ENCODE results near the gene PGGT1B. TPM values are rescaled to one million over a fixed set of nuclear protein-coding genes. Genes with fewer than 3 reads are reported as not detected.
A peak's percentile ranks its signal among the peaks of the same experiment; 100 is the strongest.
"Not testable (repeated sequence)": the region's sequence is repeated elsewhere in the genome, so short reads cannot be mapped to it uniquely, and the experiment has no call there.

PGGT1B gene
- total RNA-seq, 1 donor from 2014 or later, result 22.4 TPM

DNA sequence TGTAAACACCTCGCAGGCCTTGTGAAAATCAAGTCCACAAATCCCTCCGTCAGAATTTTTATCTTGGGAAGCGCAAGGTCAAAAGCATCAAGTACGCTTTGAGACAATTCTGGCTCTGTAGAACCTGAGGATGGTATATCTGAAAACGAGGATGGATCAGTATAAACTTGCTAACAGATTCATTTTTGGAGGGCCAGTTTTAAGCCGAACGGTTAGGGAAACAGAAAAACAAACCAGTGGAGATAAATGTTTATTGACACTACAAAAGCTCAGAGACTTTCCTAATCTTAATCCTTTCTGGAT, 352 bp upstream of the PGGT1B start:
- TF ChIP-seq, protein P1, sequence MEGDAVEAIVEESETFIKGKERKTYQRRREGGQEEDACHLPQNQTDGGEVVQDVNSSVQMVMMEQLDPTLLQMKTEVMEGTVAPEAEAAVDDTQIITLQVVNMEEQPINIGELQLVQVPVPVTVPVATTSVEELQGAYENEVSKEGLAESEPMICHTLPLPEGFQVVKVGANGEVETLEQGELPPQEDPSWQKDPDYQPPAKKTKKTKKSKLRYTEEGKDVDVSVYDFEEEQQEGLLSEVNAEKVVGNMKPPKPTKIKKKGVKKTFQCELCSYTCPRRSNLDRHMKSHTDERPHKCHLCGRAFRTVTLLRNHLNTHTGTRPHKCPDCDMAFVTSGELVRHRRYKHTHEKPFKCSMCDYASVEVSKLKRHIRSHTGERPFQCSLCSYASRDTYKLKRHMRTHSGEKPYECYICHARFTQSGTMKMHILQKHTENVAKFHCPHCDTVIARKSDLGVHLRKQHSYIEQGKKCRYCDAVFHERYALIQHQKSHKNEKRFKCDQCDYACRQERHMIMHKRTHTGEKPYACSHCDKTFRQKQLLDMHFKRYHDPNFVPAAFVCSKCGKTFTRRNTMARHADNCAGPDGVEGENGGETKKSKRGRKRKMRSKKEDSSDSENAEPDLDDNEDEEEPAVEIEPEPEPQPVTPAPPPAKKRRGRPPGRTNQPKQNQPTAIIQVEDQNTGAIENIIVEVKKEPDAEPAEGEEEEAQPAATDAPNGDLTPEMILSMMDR (IDR thresholded peaks at IDR 0.05; ENCODE audit: partially characterized antibody, unreplicated experiment), result no peak
- DNase-seq, result no peak
- H3K9me3 Mint-ChIP-seq (ENCODE audit: unreplicated experiment), result peaks cover 8% of the 10 kb centered on the region

GRCh38 chr5:115262011-115262320, 711 bp downstream of the PGGT1B start:
- H3K27ac Mint-ChIP-seq (ENCODE audit: unreplicated experiment), result peak overlapping the region; percentile 91
- DNase-seq, result no peak
- H3K4me3 Mint-ChIP-seq (ENCODE audit: unreplicated experiment), result peak overlapping the region; percentile 91

More for the DNA sequence above, 352 bp upstream of the PGGT1B start:
- H3K4me1 Mint-ChIP-seq (ENCODE audit: low read depth, unreplicated experiment), result peaks cover 9% of the 10 kb centered on the region
- peaks cover 6% of the 10 kb centered on the region for H3K27me3 Mint-ChIP-seq (ENCODE audit: unreplicated experiment)
- H3K4me3 Mint-ChIP-seq (ENCODE audit: unreplicated experiment), result peak overlapping the region; percentile 91
- H3K27ac Mint-ChIP-seq (ENCODE audit: unreplicated experiment), result peak overlapping the region; percentile 98
- no peaks in the 10 kb centered on the region for H3K36me3 Mint-ChIP-seq (ENCODE audit: unreplicated experiment)

GRCh38 chr5:115260248-115260647, 2.4 kb downstream of the PGGT1B start:
- H3K4me1 Mint-ChIP-seq (ENCODE audit: low read depth, unreplicated experiment), result peaks cover 9% of the 10 kb centered on the region
- no peaks in the 10 kb centered on the region for H3K36me3 Mint-ChIP-seq (ENCODE audit: unreplicated experiment)
- DNase-seq, result no peak
- H3K4me3 Mint-ChIP-seq (ENCODE audit: unreplicated experiment), result no peak overlapping the region
- H3K27ac Mint-ChIP-seq (ENCODE audit: unreplicated experiment), result no peak overlapping the region
- TF ChIP-seq, protein P1 (IDR thresholded peaks at IDR 0.05; ENCODE audit: partially characterized antibody, unreplicated experiment), result no peak
- H3K27me3 Mint-ChIP-seq (ENCODE audit: unreplicated experiment), result peaks cover 6% of the 10 kb centered on the region
- peaks cover 8% of the 10 kb centered on the region for H3K9me3 Mint-ChIP-seq (ENCODE audit: unreplicated experiment)

More at GRCh38 chr5:115262011-115262320, 711 bp downstream of the PGGT1B start:
- Mint-ChIP-seq H3K9me3 (ENCODE audit: unreplicated experiment) (peaks cover 8% of the 10 kb centered on the region), H3K36me3 (ENCODE audit: unreplicated experiment) (no peaks in the 10 kb centered on the region), H3K4me1 (ENCODE audit: low read depth, unreplicated experiment) (peaks cover 9% of the 10 kb centered on the region), H3K27me3 (ENCODE audit: unreplicated experiment) (peaks cover 6% of the 10 kb centered on the region)
- TF ChIP-seq, protein P1 (IDR thresholded peaks at IDR 0.05; ENCODE audit: partially characterized antibody, unreplicated experiment), result no peak

GRCh38 chr5:115257981-115258380, 4.7 kb downstream of the PGGT1B start:
- H3K27me3 Mint-ChIP-seq (ENCODE audit: unreplicated experiment), result peaks cover 2% of the 10 kb centered on the region
- H3K27ac Mint-ChIP-seq (ENCODE audit: unreplicated experiment), result no peak overlapping the region
- peaks cover 3% of the 10 kb centered on the region for H3K4me1 Mint-ChIP-seq (ENCODE audit: low read depth, unreplicated experiment)
- H3K9me3 Mint-ChIP-seq (ENCODE audit: unreplicated experiment), result peaks cover 3% of the 10 kb centered on the region
- H3K4me3 Mint-ChIP-seq (ENCODE audit: unreplicated experiment), result no peak overlapping the region
- H3K36me3 Mint-ChIP-seq (ENCODE audit: unreplicated experiment), result no peaks in the 10 kb centered on the region
- TF ChIP-seq, protein P1 (IDR thresholded peaks at IDR 0.05; ENCODE audit: partially characterized antibody, unreplicated experiment), result no peak
- no peak for DNase-seq

GRCh38 chr5:115249379-115249778, 13.3 kb downstream of the PGGT1B start:
- not testable (repeated sequence) for H3K27ac Mint-ChIP-seq (ENCODE audit: unreplicated experiment); DNase-seq; H3K27me3 Mint-ChIP-seq (ENCODE audit: unreplicated experiment); H3K4me3 Mint-ChIP-seq (ENCODE audit: unreplicated experiment); H3K4me1 Mint-ChIP-seq (ENCODE audit: low read depth, unreplicated experiment); H3K9me3 Mint-ChIP-seq (ENCODE audit: unreplicated experiment); H3K36me3 Mint-ChIP-seq (ENCODE audit: unreplicated experiment)

Data from glutamatergic neuron (in vitro differentiated cells).